ENCODE data around the gene KRTAP10-6. TPM values are rescaled to one million over a fixed set of nuclear protein-coding genes. Genes with fewer than 3 reads are reported as not detected.
"Not testable (repeated sequence)": the region's sequence is repeated elsewhere in the genome, so short reads cannot be mapped to it uniquely, and the experiment has no call there.

Gene KRTAP10-6
- total RNA-seq, 1 experiment from 2014 or later, result not detected

DNA sequence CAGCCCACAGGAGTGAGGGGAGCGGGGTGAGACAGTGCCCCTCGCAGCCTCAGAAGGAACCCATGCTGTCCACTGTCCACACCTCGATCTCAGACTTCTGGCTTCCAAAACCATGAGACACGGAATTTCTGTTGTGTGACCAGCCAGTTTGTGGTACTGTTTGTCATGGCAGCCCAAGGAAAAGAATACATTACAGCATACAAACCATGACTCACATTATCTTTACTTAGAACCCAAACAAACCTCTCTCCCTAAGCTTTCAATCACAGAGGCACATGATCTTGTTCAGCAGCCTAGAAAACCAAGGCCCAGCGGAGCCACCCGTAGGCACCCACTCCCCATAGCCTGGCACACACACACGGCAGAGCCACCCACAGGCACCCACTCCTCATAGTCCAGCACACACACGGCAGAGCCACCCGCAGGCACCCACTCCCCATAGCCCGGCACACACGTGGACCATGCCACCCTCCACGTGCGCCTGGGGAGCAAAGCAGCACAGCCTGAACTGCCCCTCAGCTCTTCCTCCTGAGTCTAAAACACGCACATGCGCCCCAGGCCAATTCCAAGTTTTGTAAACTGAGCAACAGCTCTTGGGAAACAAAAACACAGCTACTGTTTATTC lies 19.2 kb downstream of the KRTAP10-6 start:
- no peak for DNase-seq (ENCODE audit: low read depth, low spot score)
- in situ Hi-C loops (cut with HindIII; ENCODE audit: low pct_unique_long_range_greater_than_20kb, low sequenced_read_pairs), result no loop called here

GRCh38 chr21:44571844-44572782 lies 20.2 kb downstream of the KRTAP10-6 start:
- in situ Hi-C loops (cut with HindIII; ENCODE audit: low pct_unique_long_range_greater_than_20kb, low sequenced_read_pairs), result no loop called here

GRCh38 chr21:44571296-44571695 lies 21.0 kb downstream of the KRTAP10-6 start:
- in situ Hi-C loops (cut with HindIII; ENCODE audit: low pct_unique_long_range_greater_than_20kb, low sequenced_read_pairs), result no loop called here

More at GRCh38 chr21:44571844-44572782, 20.2 kb downstream of the KRTAP10-6 start:
- DNase-seq (ENCODE audit: low read depth, low spot score), result no peak

DNA sequence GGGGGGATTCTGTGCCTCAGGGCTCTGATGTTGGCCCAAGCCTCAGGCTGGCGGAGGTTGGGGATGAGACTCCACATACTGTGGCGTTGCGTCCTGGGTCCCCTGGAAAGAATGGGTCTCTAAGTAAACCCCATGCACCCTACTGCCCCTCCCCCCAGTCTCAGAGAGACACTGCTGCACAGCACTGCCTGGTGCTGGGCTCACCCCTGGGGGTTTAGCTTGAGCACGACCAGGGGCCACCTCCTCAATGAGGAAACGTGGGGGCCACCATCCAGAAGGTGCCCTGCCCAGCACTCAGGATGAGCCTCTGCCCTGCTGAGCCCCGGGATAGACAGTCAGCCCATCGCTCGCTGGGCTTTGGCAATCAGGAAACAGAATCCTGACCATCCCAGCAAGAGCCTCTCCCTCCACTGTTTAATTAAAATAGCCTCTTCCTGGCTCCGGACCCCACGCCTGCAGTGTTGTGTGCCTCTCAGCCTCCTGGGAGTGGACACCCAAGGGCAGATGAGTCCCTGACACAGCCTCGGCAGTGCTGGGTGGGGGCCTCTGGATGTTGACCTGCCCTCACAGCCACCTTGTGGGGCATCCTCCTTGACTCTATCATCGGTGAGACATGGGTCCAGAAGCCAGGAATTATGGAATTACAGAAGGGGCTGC lies 22.3 kb downstream of the KRTAP10-6 start:
- no peak for DNase-seq (ENCODE audit: low read depth, low spot score)
- in situ Hi-C loops (cut with HindIII; ENCODE audit: low pct_unique_long_range_greater_than_20kb, low sequenced_read_pairs), result no loop called here

More at GRCh38 chr21:44571296-44571695, 21.0 kb downstream of the KRTAP10-6 start:
- no peak for DNase-seq (ENCODE audit: low read depth, low spot score)

DNA sequence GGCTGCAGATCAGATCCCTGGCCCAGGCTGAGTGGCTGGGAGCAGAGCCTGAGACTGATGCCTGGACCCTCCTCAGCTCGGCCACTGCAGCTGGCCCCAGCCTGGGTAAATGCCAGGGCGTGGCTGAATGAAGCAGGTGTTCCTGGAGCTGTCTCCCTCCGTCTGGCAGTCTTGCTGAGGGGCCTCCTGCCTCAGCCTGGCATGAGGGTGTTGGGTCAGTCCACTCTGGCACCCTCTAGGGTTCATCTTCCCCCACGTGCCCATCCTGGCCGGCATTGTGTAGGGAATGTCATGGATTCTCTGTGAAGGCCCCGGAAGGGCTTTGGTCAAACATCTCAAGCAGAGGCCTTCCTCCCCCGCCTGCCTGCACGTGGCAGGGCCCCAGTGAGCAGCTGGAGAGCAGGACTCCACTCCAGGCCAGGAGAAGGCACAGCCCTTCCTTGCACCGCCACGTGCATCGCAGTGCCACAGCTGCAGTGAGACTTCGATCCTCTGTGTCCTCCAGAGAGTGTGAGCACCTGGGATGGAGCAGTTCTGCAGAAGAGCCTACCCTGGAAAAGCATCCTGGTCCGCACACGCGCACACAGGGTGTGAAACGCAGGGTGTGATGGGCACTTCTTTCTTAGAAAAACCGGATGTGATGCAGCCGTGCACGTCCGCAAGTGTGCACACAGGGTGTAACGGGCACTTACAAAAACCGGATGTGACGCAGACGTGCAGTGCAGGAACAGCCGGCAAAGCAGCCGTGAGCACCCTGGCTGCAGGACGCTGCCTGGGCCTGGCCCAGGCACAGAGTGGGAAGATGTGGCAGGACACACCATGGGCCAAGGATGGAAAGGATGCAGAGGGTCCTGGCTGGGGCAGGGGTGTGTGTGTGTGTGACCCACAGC lies 23.4 kb downstream of the KRTAP10-6 start:
- in situ Hi-C loops (cut with HindIII; ENCODE audit: low pct_unique_long_range_greater_than_20kb, low sequenced_read_pairs), result no loop called here
- DNase-seq (ENCODE audit: low read depth, low spot score), result no peak

DNA sequence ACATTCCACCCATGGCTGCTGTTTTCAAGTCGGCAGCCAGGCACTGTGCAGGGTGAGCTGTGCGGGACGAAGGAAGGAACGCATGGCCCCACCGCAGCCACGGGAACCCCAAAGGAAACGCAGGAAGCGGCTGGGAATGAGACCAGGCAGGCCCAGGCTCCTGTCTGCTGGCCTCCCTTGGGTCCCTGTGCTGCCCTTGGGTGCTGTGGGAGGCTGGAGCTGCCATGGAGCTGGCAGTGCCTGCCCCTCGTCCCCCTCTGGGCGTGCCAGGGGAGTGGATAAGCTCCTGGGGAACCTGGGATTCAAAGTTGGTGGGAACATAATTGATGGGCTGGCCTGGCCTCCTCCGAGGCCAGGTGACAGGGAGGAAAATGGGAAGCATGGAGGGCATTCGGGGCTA lies 24.0 kb downstream of the KRTAP10-6 start:
- in situ Hi-C loops (cut with HindIII; ENCODE audit: low pct_unique_long_range_greater_than_20kb, low sequenced_read_pairs), result no loop called here
- DNase-seq (ENCODE audit: low read depth, low spot score), result no peak

GRCh38 chr21:44567481-44568171 lies 24.7 kb downstream of the KRTAP10-6 start:
- in situ Hi-C loops (cut with HindIII; ENCODE audit: low pct_unique_long_range_greater_than_20kb, low sequenced_read_pairs), result no loop called here
- DNase-seq (ENCODE audit: low read depth, low spot score), result no peak

DNA sequence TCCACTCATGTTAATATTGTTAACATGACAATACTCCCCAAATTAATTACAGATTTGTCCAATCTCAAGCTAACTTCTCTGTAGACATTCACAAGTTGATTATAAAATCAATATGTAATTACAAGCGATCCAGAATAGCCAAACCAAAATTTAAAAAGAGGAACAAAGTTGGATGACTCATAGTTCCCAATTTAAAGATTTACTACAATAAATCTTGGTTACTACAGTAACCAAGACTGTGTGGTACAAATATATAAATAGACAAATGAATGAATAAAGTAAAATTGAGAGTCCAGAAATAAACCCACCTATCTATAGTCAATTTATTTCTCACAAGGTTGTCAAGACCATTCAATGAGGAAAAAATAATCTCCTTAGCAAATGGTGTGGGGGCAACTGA lies 25.9 kb downstream of the KRTAP10-6 start:
- in situ Hi-C loops (cut with HindIII; ENCODE audit: low pct_unique_long_range_greater_than_20kb, low sequenced_read_pairs), result no loop called here
- no peak for DNase-seq (ENCODE audit: low read depth, low spot score)

GRCh38 chr21:44564886-44565598 lies 27.3 kb downstream of the KRTAP10-6 start:
- in situ Hi-C loops (cut with HindIII; ENCODE audit: low pct_unique_long_range_greater_than_20kb, low sequenced_read_pairs), result no loop called here
- DNase-seq (ENCODE audit: low read depth, low spot score), result no peak

DNA sequence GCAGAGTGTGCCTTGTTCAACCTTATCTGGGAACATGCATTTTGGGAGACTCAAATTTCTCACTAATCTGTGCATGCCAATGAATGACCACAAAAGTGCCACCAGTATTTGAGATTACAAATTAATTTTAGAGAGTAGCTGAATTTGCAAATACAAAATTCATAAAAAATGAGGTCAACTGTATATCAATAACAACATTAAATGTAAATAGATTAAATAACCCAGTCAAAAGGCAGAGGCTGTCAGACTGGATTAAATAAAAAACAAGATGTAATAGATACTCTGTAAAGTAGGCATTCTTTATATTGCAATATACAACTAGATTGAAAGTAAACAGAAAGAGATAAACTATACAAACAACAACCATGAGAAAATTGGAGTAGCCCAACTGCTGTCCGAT lies 28.2 kb downstream of the KRTAP10-6 start:
- DNase-seq (ENCODE audit: low read depth, low spot score), result no peak
- in situ Hi-C loops (cut with HindIII; ENCODE audit: low pct_unique_long_range_greater_than_20kb, low sequenced_read_pairs), result no loop called here

GRCh38 chr21:44558695-44559094 lies 33.6 kb downstream of the KRTAP10-6 start, which contains the start of gene KRTAP10-3:
KRTAP10-3 (minus strand) TSS chr21:44558795; CDS start chr21:44558715, 80 bp downstream.
- no peak for DNase-seq (ENCODE audit: low read depth, low spot score)
- in situ Hi-C loops (cut with HindIII; ENCODE audit: low pct_unique_long_range_greater_than_20kb, low sequenced_read_pairs), result no loop called here

DNA sequence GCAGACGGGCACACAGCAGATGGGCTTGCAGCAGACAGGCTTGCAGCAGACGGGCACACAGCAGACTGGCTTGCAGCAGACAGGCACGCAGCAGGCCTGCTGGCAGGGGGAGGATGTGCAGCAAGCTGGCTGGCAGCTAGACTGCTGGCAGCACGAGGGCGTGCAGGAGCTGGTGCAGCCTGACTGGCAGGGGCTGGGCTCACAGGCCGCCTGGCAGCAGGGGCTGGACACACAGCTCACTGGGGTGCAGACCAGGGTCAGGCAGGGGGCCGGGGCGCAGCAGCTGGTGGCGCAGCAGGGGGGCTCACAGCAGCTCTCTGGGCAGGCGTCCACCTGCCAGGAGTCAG lies 34.0 kb downstream of the KRTAP10-6 start:
- DNase-seq (ENCODE audit: low read depth, low spot score); in situ Hi-C loops (cut with HindIII; ENCODE audit: low pct_unique_long_range_greater_than_20kb, low sequenced_read_pairs): not testable (repeated sequence)

DNA sequence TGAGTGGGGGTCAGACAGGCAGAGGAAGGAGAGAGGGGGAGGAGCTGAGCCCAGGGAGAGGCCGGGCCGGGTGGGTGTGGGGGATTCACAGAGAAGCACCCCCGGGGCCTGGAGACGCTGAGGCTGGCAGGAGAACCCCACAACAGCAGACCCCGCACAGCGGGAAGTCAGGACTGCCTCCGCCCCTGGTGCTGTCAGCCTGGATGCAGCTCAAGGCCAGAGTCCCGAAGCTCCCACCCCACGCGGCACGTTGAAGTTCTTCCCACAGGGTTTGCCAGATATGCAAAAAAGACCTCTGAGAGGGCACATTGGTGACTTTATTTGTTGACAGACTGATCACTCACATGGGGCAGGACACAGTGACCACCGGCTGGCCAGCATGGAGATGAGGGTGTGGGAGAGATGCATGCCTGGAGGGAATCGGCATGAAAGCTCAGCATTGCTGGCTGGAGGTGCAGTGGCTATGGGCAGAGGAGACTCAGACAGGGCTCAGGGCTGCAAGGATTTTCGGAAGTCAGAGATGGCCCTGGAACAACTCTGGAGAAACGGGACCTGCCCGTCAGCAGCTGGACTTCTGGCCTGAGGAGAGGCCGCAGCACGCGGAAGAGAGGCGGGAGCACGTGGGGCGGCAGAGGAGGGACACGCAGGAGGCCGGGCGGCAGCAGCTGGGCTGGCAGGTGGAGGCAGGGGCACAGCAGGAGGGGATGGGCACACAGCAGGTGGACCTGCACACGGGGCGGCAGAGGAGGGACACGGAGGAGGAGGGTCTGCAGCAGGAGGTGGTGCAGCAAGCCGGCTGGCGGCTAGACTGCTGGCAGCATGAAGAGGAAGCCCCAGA lies 34.6 kb downstream of the KRTAP10-6 start:
- no peak for DNase-seq (ENCODE audit: low read depth, low spot score)
- in situ Hi-C loops (cut with HindIII; ENCODE audit: low pct_unique_long_range_greater_than_20kb, low sequenced_read_pairs), result no loop called here

- in situ Hi-C loops (cut with HindIII; ENCODE audit: low pct_unique_long_range_greater_than_20kb, low sequenced_read_pairs), result no loop called here
- DNase-seq (ENCODE audit: low read depth, low spot score), result no peak
Observed at GRCh38 chr21:44556879-44557278, 35.4 kb downstream of the KRTAP10-6 start.

GRCh38 chr21:44555200-44555875 lies 37.0 kb downstream of the KRTAP10-6 start:
- in situ Hi-C loops (cut with HindIII; ENCODE audit: low pct_unique_long_range_greater_than_20kb, low sequenced_read_pairs), result no loop called here
- no peak for DNase-seq (ENCODE audit: low read depth, low spot score)

All from SK-MEL-5 (cell line).